Measurements from ENCODE around the gene CEBPB. TPM values are rescaled to one million over a fixed set of nuclear protein-coding genes. Genes with fewer than 3 reads are reported as not detected.

Gene CEBPB
- total RNA-seq, 1 experiment from 2014 or later: 22.6 TPM

DNA sequence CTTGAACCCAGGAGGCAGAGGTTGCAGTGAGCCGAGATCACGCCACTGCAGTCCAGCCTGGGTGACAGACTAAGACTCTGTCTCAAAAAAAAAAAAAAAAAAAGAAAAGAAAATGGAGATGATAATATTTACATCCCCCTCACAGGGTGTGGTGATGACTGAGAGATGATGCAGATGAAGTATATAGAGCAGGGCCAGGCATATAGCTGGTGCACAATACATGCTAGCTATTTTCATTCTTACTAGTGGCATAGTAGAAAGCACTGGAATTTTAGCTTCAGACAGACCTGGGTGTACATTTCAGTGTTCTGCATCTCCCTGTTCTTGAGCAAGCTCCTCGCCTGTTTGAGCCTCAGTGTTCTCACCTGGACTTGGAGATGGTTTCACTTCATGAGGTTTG lies 36.9 kb downstream of the CEBPB start:
- Mint-ChIP-seq H3K4me3 (no peak overlapping the region), H3K27ac (peak overlapping the region in 1 of 3 experiments; percentile 33; a peak in 1 of 7 replicates), H3K27me3 (ENCODE audit: low read depth) (no peaks in the 10 kb centered on the region; the same call in none of the 2 replicates), H3K36me3 (ENCODE audit: insufficient read depth in 1 of 3, low read depth in 3 of 3) (no peaks in the 10 kb centered on the region), H3K9me3 (no peaks in the 10 kb centered on the region), H3K4me1 (peaks cover 0 to 2% of the 10 kb centered on the region in 2 experiments; a peak in 1 of 4 replicates)
- no peak overlapping the region for H3T11ph ChIP-seq (ENCODE audit: low read length)
- H3K79me1 ChIP-seq (ENCODE audit: insufficient read depth, low read depth, low read length, poor library complexity, severe bottlenecking): no peaks in the 10 kb centered on the region
- no peak overlapping the region for H4K91ac ChIP-seq (ENCODE audit: insufficient read length, low read depth, low read length)
- no peak overlapping the region for H3K14ac ChIP-seq (ENCODE audit: insufficient read depth, low read length)
- H2AFZ ChIP-seq (ENCODE audit: low read length): no peak overlapping the region
- no peak overlapping the region for H4K5ac ChIP-seq (ENCODE audit: insufficient read length, low read depth, low read length)
- no peak for DNase-seq
- no peaks in the 10 kb centered on the region for H3K9me3 ChIP-seq (ENCODE audit: control insufficient read depth, low read depth, low read length)
- no peak overlapping the region for H3K23ac ChIP-seq (ENCODE audit: insufficient read length, low read depth, low read length)
- no peaks in the 10 kb centered on the region for H3K4me1 ChIP-seq (ENCODE audit: insufficient read depth, low read length)
- no peak overlapping the region for H4K8ac ChIP-seq (replicated peaks; ENCODE audit: insufficient read length, low read depth, low read length)
- TF ChIP-seq, protein P1, sequence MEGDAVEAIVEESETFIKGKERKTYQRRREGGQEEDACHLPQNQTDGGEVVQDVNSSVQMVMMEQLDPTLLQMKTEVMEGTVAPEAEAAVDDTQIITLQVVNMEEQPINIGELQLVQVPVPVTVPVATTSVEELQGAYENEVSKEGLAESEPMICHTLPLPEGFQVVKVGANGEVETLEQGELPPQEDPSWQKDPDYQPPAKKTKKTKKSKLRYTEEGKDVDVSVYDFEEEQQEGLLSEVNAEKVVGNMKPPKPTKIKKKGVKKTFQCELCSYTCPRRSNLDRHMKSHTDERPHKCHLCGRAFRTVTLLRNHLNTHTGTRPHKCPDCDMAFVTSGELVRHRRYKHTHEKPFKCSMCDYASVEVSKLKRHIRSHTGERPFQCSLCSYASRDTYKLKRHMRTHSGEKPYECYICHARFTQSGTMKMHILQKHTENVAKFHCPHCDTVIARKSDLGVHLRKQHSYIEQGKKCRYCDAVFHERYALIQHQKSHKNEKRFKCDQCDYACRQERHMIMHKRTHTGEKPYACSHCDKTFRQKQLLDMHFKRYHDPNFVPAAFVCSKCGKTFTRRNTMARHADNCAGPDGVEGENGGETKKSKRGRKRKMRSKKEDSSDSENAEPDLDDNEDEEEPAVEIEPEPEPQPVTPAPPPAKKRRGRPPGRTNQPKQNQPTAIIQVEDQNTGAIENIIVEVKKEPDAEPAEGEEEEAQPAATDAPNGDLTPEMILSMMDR (conservative IDR thresholded peaks at IDR 0.05): no peak
- H3K18ac ChIP-seq (ENCODE audit: insufficient read length, low read depth, low read length): no peak overlapping the region
- no peak overlapping the region for H2BK20ac ChIP-seq (ENCODE audit: low read depth, low read length, poor library complexity, severe bottlenecking)
- no peaks in the 10 kb centered on the region for H3K23me2 ChIP-seq (ENCODE audit: insufficient read length, low read depth, low read length, poor library complexity, severe bottlenecking)
- H2BK120ac ChIP-seq (ENCODE audit: low read depth, low read length, poor library complexity, severe bottlenecking): no peak overlapping the region
- H3K79me2 ChIP-seq (ENCODE audit: insufficient read depth, low read length): no peaks in the 10 kb centered on the region
- no peak overlapping the region for H3K56ac ChIP-seq (ENCODE audit: insufficient read length, low read depth, low read length)
- no peak overlapping the region for H2BK15ac ChIP-seq (ENCODE audit: low read depth, low read length)
- H3K4ac ChIP-seq (ENCODE audit: low read depth, low read length): no peak overlapping the region
- H4K20me1 ChIP-seq (ENCODE audit: control insufficient read depth, insufficient read depth, insufficient read length): no peaks in the 10 kb centered on the region
- H2BK5ac ChIP-seq (ENCODE audit: insufficient read length, low read length): no peak overlapping the region
- H3K27me3 ChIP-seq (ENCODE audit: insufficient read depth, low read length): no peaks in the 10 kb centered on the region
- no CpG with 5 or more reads among the region's 3 CpGs for WGBS (ENCODE audit: extremely low coverage, insufficient read length, low lambda C conversion rate)
- H3K4me2 ChIP-seq (ENCODE audit: insufficient read depth, insufficient read length, low read length): no peak overlapping the region
- no peak overlapping the region for H3K9ac ChIP-seq (ENCODE audit: extremely low read depth, insufficient read length, low read length)
- H2AK5ac ChIP-seq (ENCODE audit: insufficient read length, low read length): no peak overlapping the region
- no peak overlapping the region for H3K27ac ChIP-seq (ENCODE audit: insufficient read length, low read depth, low read length)
- no peak overlapping the region for H2BK12ac ChIP-seq (ENCODE audit: insufficient read length, low read depth, low read length)
